GM21825 (cell line): Measurements from ENCODE around the gene SYCE1L.
A peak's percentile ranks its signal among the peaks of the same experiment; 100 is the strongest.
"Not testable (repeated sequence)": the region's sequence is repeated elsewhere in the genome, so short reads cannot be mapped to it uniquely, and the experiment has no call there.

Experiments used
- ATAC-seq: cut with Tn5 transposase; IDR thresholded peaks from one replicate; pipeline ENCODE4 v1.9.1; 2021; ENCODE audit warnings: mild to moderate bottlenecking, moderate library complexity; ENCODE audit not compliant: unreplicated experiment

Gene SYCE1L

DNA sequence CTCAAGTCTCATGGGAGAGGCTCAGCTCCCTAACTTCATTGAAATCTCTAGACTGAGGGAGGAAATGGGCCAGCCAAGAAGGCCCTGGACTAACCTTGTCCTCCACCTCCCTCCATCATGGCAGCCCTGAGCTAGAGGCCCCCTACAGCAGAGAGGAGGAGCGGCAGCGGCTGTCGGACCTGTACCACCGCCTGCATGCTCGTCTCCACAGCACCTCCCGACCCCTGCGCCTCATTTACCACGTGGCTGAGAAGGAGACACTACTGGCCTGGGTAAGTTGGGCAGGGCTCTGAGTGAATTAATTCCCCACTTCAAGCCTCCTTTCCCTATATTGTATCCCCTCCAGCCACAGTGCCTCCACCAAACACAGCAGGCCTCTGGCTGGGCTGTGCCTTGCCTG, 3.8 kb upstream of the SYCE1L start:
- no peak for ATAC-seq

DNA sequence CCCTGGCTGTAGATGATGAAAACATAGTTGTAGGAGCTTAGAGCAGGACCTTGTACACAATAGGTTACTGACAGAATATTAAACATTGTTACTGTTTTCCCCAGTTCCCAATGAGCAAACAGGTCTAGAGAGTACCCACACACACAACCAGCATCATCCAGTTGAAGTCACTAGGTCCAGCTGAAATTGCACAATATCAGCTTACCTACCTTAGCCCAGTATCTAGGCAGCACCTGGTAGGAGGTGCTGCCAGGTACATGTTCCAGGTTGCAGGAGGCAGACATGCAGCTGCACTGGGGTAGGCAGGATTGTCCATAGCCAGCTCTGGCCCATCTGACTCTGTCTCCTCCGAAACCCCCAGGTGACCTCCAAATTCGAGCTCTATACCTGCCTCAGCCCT, 1.5 kb upstream of the SYCE1L start:
- ATAC-seq: no peak

DNA sequence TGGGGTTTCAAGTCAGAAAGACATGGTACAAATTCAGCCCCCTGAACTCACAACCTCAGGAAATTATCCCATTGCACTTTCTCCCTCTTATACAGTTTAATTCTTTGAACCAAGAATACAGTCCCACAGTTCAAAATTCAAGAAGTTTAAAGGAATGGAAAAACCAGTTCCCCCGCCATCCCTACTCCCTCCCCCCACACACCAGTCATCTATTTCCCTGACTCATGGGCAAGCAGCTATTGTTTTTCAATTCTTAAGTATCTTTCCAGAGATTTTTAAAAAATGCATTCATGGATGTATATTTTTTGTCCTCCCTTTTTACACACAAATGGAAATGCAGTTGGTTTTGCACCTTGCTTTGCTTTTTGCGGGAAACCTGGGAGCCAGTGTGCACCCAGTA, 7.3 kb downstream of the SYCE1L start:
- ATAC-seq: no peak

DNA sequence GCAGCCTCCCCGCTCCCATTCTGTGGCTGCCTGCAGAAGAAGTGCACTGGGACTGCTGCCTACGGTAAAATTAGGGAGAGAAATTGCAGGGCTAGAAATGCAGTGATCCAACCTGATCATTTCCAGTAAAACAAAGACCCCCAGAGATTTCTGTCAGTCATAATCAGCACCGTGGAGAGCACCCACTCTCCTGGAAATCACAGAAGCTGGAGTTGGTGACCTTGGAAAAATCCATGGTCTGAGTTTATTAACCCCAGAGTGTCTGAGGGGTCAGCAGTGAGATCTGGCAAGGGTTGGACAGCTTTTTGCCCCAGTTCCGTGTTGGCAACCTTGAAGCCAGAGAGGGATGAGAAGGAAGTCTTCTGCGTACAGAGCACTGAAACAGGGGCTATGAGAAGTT, 7.8 kb downstream of the SYCE1L start:
- ATAC-seq: no peak

DNA sequence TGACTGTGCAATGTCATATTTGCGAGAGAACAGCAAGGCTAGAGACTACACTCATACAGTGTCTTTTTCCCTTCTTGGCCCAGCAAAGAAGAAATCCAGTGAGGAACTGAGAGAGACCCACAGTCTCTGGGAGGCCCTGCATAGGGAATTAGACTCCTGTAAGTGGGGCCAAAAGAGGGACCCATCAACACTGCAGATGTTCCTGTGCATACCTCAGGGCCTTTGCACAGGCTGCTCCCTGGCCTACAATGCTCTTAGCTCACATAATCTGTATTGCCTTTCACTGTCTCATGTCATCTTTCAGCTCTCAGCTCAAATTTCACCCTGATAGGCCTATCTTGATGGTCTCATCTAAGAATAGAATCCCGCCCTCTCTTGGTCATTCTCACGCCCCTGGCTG, 9.2 kb downstream of the SYCE1L start:
- ATAC-seq: no peak

DNA sequence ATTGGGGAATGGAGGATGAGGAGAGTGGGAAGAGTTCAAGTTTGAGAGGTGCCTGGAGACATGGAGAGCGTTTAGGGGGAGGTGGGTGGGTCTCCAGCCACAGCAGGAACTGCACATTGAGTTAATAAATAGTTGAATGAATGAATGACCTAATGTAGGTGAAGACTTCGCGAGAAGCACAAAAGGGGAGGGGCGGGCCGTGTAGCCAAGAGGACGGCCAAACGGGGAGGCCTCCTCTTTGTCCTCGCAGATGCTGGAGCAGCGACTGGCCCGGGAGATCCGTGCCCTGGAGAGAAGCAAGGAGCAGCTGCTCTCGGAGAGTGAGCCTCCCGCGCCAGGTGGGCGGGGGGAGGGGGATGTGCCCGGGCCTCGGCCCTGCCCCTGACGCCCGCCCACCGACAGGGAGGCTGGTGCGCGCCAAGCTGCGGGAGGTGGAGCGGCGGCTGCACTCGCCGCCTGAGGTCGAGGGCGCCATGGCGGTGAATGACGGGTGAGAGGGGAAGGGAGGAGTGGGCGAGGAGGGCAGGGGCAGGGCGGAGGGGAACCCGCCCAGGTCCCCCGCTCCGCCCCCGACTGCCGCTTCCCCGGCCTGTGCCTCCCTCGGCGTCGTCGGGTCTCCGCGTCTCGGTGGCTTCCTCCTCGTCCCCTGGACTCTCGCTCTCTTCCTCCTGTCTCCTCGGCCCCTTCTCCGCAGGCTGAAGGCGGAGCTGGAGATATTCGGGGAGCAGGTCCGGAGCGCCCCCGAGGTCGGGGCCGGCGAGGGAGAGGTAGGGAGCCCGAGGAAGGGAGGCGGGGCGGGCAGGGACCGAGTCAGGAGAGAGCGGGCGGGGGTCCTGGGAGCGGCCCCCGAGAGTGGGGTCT, 12.9 kb downstream of the SYCE1L start:
- peak; percentile 76 for ATAC-seq

DNA sequence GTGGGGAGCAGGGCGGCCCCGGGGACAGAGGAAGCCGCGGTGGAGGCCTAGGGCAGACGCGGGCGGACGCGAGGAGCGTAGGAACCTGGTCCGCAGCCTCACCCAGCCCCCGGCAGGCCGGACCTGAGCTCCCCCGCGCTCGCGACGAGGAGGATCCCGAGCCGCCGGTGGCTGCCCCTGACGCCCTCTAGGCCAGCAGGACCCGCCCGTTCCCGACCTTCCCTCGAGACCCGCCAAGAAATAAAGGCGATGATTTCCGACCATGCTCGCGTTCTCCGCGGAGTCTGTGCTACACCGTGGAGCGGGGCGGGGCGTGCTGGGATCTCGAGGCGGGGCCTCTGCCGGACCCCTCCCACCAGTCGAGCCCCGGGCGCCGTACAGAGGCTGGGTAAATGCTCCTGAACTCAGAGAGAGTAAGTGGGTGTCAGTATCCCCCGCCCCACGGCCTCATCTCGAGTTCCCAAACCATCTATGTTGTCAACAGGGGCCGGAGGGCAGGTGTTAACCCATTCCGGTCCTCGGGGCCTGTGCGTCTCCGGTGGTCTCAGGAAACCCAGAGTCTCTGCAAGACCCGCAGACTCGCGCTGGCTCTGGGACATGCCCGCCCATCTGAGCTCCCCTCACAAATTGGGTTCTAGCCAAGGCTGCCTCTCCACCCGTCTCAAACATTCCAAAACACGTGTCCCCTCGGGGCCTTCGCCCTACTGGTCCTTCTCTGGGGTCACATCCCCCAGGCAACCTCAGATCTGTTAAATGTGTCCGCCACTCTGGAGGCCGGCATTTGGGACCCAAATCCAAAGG, 13.7 kb downstream of the SYCE1L start:
- ATAC-seq: peak; percentile 66

DNA sequence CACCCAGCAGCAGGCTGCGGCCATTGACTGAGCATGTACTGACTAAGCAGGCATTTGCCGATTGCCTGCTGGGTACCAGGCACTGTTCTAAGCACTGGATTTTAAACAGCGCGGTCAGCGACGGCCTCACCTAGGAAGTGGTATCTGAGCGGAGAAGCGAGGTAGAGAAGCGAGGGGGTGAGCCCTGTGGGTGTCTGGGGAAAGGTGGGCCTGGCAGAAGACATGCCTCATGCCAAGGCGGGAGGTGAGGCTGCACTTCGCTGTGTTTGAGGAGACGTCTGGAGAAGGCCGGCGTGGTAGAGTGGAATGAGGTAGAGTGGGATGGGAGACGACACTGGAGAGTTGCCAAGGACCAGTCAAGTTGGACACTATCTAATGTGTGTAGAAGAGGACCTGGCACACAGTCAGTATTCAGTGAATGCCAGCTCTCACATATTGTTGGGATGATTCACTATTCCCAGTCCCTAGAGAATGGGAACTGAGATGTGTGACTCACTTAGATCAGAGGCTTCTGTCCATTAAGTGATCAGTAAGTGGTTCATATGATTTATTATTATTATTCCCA, 14.4 kb downstream of the SYCE1L start:
- ATAC-seq: no peak

DNA sequence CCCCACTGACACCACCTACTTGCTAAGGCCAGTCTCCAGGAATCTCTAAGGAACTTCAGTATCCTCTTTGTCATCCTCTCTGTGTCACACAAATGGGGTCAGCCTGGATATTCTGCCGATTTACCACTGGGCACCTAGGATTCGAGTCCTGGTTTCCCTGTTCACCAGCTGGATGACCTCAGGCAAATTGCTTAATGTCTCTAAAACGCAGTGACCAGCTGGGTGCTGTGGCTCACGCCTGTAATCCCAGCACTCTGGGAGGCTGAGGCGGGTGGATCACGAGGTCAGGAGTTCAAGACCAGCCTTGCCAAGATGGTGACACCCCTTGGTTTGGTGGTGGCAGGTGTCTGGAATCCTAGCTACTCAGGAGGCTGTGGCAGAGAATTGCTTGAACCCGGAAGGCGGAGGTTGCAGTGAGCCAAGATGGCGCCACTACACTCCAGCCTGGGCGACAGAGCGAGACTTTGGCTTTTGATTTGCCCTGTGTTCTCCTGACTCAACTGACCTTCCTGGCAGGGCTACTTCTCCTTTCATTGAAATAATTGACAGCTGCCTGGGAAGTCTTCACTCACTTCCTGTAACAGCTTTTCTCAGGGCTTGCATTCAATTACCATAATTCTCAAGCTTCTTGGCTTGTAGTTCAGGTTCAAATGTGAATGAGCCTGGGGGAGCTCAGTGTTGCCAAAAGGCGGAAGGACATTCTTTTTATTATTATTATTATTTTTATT, 15.4 kb downstream of the SYCE1L start:
- no peak for ATAC-seq

DNA sequence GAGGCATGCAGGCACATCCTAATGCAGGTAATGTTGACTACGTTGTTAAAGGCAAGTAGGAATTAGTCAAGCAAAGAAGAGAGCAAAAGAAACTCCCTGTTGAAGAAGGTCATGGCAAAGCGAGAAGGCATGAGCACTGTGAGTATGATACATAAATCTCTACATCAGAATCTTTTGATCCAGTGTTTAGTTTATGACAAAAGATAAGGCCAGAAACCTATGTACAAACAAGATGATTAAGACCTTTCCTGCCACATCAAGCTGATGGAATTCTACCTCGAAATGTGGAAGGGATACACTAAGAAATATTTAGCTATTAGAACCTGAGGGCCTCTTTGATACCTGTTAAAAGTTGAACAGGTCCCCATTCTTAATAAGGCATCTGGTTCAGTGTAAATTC, 20.2 kb downstream of the SYCE1L start:
- no peak for ATAC-seq

DNA sequence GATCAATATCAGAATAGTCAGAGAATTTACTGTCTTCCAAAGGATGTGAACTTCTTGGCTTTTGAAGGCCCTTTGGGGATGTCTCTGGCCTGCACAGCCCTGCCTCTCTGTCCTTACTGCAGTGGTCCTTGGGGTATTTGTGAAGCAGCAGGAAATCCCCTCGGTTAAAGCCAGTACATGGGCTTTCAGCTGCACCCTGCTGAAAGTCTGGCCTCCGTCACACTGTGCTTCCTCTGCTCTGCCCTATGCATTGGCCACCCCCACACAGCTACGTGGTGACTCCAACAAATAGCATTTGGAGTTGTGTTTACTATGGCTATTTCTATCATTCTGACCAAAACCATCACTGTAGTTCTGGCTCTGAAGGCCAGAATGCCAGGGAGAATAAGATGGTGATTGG, 21.2 kb downstream of the SYCE1L start:
- ATAC-seq: no peak

DNA sequence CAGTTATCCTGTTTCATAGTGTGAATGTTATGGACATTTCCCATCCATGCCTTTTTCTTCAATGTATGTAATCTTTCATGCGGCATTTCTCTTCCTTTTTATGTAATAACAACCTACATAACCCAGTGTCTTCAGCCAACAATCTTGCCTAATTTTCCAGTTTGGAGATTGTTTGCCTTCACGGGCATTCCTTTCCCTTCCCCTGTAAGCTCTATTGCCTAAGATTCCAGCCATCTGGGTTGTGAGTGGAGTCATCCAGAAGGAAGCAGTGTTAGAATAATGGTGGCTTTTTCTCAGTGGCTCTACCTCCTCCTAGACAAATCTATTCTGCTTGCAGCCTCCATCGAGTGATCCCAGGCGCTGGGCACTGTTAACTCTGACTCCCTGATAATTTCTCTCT, 22.3 kb downstream of the SYCE1L start:
- no peak for ATAC-seq

DNA sequence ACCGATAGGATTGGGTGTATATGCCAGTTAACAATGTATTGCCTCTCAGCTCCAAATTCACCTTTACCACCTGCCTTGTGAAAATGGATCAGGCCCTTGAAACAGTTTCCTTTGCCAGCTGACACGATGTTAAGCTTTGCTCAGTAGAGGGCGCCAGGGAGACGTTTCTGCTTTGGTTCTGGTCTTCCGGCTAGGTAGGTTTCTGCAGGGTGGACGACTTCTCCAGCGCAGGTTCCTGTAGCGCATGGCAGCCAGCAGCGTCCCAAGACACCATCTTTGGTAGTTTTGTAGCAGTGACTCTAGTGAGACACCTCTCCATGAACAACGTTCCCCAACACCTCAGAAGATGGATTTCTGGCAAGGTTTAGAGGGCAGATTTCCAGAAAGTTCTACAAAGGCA, 24.0 kb downstream of the SYCE1L start:
- no peak for ATAC-seq

DNA sequence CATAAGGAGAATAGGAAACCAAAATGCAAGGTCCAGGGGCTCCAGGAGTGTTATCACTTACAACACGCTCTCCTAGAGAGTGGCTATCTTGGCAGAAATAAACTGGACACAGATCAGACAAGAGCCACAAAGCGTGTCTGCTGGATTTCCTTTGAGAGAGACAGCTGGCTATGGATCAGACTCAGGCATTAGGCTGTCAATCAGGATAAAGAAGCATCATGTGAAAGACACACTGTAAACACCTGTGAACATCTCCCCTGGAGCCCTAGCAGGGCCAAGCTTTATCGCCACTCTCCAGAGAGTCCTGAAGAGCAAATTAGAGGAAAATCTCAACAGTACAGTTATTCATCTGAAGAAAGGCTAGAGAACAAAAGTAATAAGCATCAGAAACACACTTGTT, 26.0 kb downstream of the SYCE1L start:
- no peak for ATAC-seq

DNA sequence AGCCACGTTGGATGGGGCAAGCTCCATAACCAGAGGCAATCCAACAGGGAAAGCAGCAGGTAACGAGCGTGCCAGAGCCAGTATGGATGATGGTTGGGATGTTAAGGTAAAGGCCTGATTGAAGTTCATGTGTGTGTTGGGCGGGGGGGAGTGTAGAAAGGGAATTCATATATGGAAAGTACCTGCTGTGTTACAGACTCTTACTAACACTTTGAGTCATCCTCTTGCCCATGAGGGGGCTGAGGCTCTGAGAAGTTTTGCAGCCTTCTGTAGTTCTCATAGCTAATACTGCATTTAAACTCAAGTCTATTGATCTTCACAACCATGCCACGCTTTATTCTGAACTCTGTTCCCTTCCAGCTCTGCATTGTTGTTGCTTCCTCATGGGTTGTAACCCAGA, 28.5 kb downstream of the SYCE1L start:
- peak; percentile 83 for ATAC-seq

DNA sequence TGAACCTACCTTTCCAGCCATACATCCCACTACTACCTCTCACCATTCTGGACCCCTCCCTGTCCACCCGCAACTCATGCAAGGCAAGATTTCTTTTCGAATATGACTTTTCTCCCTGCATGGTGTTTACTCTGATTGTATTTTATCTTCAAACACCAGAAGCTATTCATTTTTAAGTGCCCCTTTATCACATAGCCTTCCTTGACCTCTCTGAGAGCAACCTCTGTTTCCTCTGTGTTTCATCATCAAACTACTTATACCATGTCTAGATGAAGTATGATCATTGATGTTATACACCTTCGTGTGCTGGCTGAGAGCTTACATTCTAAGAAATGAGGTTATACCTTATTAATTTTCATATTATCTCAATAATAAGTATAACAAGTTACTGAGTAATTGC, 31.8 kb downstream of the SYCE1L start:
- ATAC-seq: no peak

DNA sequence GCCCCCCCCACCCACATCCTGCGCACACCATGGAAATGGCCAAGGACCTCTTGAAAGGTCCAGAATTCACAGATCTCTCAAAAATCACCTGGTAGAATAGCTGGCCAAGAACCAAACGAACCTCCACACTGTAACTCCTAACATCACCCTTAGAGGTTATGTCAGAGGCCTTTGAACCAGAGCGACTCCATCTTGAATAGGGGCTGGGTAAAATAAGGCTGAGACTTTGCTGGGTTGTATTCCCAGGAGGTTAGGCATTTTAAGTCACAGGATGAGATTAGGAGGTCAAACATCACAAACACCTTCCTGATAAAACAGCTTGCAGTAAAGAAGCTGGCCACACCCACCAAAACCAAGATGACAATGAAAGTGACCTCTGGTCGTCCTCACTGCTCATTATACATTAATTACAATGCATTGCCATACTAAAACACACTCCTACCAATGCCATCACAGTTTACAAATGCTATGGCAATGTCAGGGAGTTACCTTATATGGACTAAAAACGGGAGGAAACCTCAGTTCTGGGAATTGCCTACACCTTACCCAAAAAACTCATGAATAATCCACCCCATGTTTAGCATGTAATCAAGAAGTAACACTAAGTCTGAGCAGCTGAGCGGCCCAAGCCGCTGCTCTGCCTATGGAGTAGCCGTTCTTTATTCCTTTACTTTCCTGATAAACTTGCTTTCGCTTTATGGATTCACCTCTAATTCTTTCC, 34.8 kb downstream of the SYCE1L start:
- ATAC-seq: no peak

DNA sequence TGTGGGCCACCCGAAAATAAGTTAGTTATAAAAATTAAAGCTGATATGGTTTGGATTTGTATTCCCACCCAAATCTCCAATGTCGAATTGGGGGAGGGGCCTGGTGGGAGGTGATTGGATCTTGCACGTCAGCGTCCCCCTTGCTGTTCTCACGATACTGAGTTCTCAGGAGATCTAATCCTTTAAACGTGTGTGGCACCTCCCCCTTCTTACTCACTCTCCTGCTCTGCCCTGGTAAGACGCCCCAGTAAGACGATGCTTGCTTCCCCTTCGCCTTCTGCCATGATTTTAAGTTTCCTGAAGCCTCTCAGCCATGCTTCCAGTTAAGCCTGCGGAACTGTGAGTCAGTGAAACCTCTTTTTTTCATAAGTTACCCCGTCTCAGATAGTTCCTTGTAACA, 35.4 kb downstream of the SYCE1L start:
- ATAC-seq: no peak

DNA sequence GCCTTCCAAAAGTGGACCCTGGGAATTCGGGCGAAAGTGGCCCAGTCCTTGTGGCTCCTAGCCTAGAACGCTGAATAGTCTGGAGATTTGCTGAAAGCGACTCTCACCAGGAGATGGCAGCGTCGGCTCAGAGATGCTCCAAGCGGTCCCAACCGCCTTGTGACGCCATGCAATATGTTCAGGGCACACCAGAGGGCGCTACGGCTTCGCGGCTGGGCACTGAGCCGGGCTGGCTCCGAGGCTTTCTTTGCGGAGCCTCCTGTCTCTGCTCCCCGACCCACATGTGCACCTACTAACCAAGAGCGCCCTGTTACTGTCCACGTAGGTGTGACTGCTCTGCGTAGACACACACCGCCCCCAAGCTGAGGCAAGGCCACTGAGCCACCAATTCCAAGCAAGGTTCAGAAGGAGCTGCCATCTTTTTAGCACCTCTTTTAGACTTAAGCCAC, 36.9 kb downstream of the SYCE1L start:
- ATAC-seq: peak; percentile 99

DNA sequence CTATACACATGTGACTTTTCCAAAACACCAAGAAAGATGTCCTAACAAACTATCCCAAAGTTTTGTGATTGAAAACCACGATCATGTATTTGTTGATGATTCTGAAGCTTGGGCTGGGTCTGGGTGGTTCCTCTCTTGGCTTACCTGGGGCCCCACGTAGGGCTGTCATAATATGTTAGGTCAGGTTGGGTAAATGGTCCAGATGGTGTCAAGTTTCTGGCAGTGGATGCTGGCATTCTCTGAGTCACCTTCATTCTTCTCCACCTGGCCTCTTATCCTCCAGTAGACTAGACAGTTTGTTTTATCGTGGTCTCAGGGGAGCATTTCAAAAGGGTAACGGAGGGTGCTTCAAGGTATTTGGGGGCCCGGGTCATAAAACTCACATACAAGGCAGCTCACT, 39.4 kb downstream of the SYCE1L start:
- ATAC-seq: no peak

DNA sequence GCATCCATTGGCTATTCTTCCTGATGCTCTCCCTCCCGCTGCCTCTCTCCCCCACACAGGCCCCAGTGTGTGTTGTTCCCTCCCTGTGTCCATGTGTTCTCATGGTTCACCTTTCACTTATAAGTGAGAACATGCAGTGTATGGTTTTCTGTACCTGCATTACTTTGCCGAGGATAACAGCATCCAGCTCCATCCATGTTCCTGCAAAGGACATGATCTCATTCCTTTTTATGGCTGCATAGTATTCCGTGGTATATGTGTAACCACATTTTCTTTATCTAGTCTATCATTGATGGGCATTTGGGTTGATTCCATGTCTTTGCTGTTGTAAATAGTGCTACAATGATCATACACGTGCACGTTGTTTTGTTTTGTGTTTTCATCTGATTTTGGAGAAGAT, 43.3 kb downstream of the SYCE1L start:
- ATAC-seq: not testable (repeated sequence)
